ENCODE measurements around the gene ITGAL. TPM values are rescaled to one million over a fixed set of nuclear protein-coding genes. Genes with fewer than 3 reads are reported as not detected.

Gene ITGAL
- total and polyA plus RNA-seq, 2 of the 8 experiments (the other 6 are each of a cell fraction or from before 2014, with no cell fraction given), result not detected

- H4K5ac ChIP-seq (ENCODE audit: insufficient read length, low read depth, low read length), result peak overlapping the region; percentile 55
- peaks cover 0 to 17% (median 2%) of the 10 kb centered on the region in 4 experiments; a peak in 2 of 8 replicates for H3K36me3 ChIP-seq (ENCODE audit: control insufficient read depth in 2 of 4, insufficient read depth in 4 of 4, low read length in 3 of 4)
- peak overlapping the region; percentile 92; the same call in 1 of the 2 replicates for H2BK12ac ChIP-seq (ENCODE audit: low read depth, low read length)
- whole genome bisulfite sequencing, 2 experiments (ENCODE audit: extremely low coverage in 1 of 2, insufficient coverage in 1 of 2, insufficient read length in 1 of 2, insufficient replicate concordance in 2 of 2, low coverage in 1 of 2, low lambda C conversion rate in 2 of 2, missing lambda C conversion rate in 1 of 2), result 61% methylated on average over 14 of the region's 14 CpGs; no CpG with 5 or more reads in 1 of the 2 experiments
- peaks cover 2% of the 10 kb centered on the region; the same call in 1 of the 2 replicates for H3K79me1 ChIP-seq (ENCODE audit: low read depth, low read length)
- no peaks in the 10 kb centered on the region for H3K9me3 ChIP-seq (ENCODE audit: insufficient read depth in 2 of 2, low read depth in 1 of 2, low read length in 1 of 2)
- H3K23me2 ChIP-seq (ENCODE audit: low read depth, low read length), result peaks cover 2% of the 10 kb centered on the region; the same call in 1 of the 2 replicates
- POLR2A ChIA-PET (ENCODE audit: partially characterized antibody), result interaction anchor here (0.7 to 5.7 kb wide), 24 partner anchors 8 to 278 kb away, joined by 3 to 48 read pairs (median 3); partner anchors contain the start of genes CD2BP2, DCTPP1, ZNF48 and ZNF689
- no peak overlapping the region for H3K56ac ChIP-seq (replicated peaks; ENCODE audit: insufficient read length, low read depth, low read length)
- H2BK20ac ChIP-seq (ENCODE audit: low read length), result no peak overlapping the region
- FAIRE-seq (no peak), DNase-seq (ENCODE audit: low read depth in 1 of 2, low spot score in 2 of 2) (no peak)
- peak overlapping the region; percentile 92 for H2BK5ac ChIP-seq (ENCODE audit: low read depth, low read length)
- H2AK5ac ChIP-seq (ENCODE audit: low read depth, low read length), result peak overlapping the region; percentile 96
- no peaks in the 10 kb centered on the region for H3K79me2 ChIP-seq (ENCODE audit: control insufficient read depth in 1 of 2, insufficient read depth in 2 of 2, low read length in 2 of 2)
- no peak overlapping the region for H3K14ac ChIP-seq (ENCODE audit: insufficient read length)
- peaks cover 0 to 7% of the 10 kb centered on the region in 2 experiments for H4K20me1 ChIP-seq (replicated peaks in 1 of 2; ENCODE audit: control insufficient read depth in 1 of 2, insufficient read depth in 2 of 2, low read length in 2 of 2)
- H3K27me3 ChIP-seq (replicated peaks in 1 of 4; ENCODE audit: control insufficient read depth in 3 of 4, extremely low read depth in 1 of 4, insufficient read depth in 3 of 4, low read length in 3 of 4), result no peaks in the 10 kb centered on the region
- peak overlapping the region; percentile 51; the same call in 1 of the 2 replicates for H4K8ac ChIP-seq (ENCODE audit: extremely low read depth, insufficient read depth, low read length)
- H3K4me2 ChIP-seq (ENCODE audit: insufficient read depth in 1 of 2, low read depth in 2 of 2, low read length in 2 of 2), result peak overlapping the region; percentile 71 to 81
- H2BK15ac ChIP-seq (ENCODE audit: low read length), result peak overlapping the region; percentile 61
- H3K27ac ChIP-seq (ENCODE audit: low read depth, low read length), result peak overlapping the region; percentile 70
- H3K18ac ChIP-seq (ENCODE audit: extremely low read depth, low read length), result peak overlapping the region; percentile 99
- peak overlapping the region; percentile 25 to 99 (median 34); a peak in 5 of 8 replicates for H3K4me3 ChIP-seq (ENCODE audit: extremely low read depth in 1 of 4, insufficient read depth in 2 of 4, low read depth in 3 of 4, low read length in 4 of 4)
- no peak overlapping the region for H2AFZ ChIP-seq (ENCODE audit: low read length)
- H4K91ac ChIP-seq (replicated peaks; ENCODE audit: insufficient read length, low read length), result peak overlapping the region; percentile 66
- peaks cover 3 to 6% (median 6%) of the 10 kb centered on the region in 4 experiments for H3K4me1 ChIP-seq (replicated peaks in 1 of 4; ENCODE audit: control insufficient read depth in 3 of 4, insufficient read depth in 4 of 4, low read length in 3 of 4)
- CTCF ChIA-PET (ENCODE audit: partially characterized antibody), result interaction anchor here (0.6 to 2.9 kb wide), 5 partner anchors 30 to 98 kb away, joined by 3 to 12 read pairs (median 3); partner anchors contain the start of gene DCTPP1
- H2BK120ac ChIP-seq (replicated peaks; ENCODE audit: low read depth, low read length), result no peak overlapping the region
- peak overlapping the region; percentile 65 for H3K4ac ChIP-seq (replicated peaks; ENCODE audit: insufficient read length, low read depth, low read length)
- no peak overlapping the region for H3K23ac ChIP-seq (ENCODE audit: insufficient read length)
- peak overlapping the region; percentile 49 to 75 (median 62) for H3K9ac ChIP-seq (replicated peaks in 1 of 4; ENCODE audit: extremely low read depth in 1 of 4, low read depth in 3 of 4, low read length in 3 of 4)
- TF ChIP-seq MAX (IDR thresholded peaks at IDR 0.05) (0 out of 2 replicates have a peak, but pooled peaks have one; percentile 5), SIN3A (conservative IDR thresholded peaks at IDR 0.05 in 1 of 2, IDR thresholded peaks at IDR 0.05 in 1 of 2; ENCODE audit: low read depth in 1 of 2, low read length in 2 of 2) (no peak), GABPA (IDR thresholded peaks at IDR 0.05; ENCODE audit: borderline replicate concordance, insufficient read depth, low read length) (no peak), POU5F1 (IDR thresholded peaks at IDR 0.05; ENCODE audit: low read depth, low read length) (no peak), E2F6 (IDR thresholded peaks at IDR 0.05) (peak; percentile 86), TCF12 (IDR thresholded peaks at IDR 0.05; ENCODE audit: low read depth, low read length) (no peak), POLR2AphosphoS5 (IDR thresholded peaks at IDR 0.05; ENCODE audit: low read depth, low read length) (peak; percentile 7; the same call in 1 of the 2 replicates), EZH2 (IDR thresholded peaks at IDR 0.05; ENCODE audit: low read depth, low read length, severe bottlenecking) (no peak), SIX5 (IDR thresholded peaks at IDR 0.05; ENCODE audit: low read depth, low read length) (no peak)
Measured at GRCh38 chr16:30527635-30528178, 55.2 kb downstream of the ITGAL start.
